ENCODE results near the gene NDRG3.

The NDRG3 gene

GRCh38 chr20:36604952-36605398 is 140.9 kb downstream of the NDRG3 start:
- no peak for DNase-seq
